HG02588 (cell line): ENCODE measurements around the gene DMRT1.
A peak's percentile ranks its signal among the peaks of the same experiment; 100 is the strongest.
"Not testable (repeated sequence)": the region's sequence is repeated elsewhere in the genome, so short reads cannot be mapped to it uniquely, and the experiment has no call there.

Experiments
- ATAC-seq: cut with Tn5 transposase; IDR thresholded peaks from one replicate; pipeline ENCODE4 v1.9.1; 2021; ENCODE audit warnings: mild to moderate bottlenecking, moderate library complexity; ENCODE audit not compliant: unreplicated experiment

DMRT1 gene

DNA sequence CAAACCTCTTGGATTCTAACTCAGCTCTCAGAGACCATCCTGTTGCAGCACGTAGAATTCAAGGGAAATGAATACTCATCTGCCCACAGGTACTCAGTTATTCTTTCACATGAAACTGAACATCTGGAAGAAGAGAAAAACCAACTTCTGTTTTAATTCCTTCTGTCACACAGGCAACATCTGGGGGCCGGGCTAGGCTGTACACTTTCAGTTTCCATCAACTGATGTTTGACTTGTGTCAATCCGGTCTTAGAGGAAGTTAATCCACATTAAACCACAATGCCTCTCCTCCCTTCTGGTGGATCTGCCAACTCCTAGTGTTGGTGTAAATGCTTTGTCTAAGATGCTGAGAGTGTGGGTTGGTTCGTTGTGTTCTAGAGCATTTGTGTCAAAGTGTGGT, 152.5 kb downstream of the DMRT1 start:
- no peak for ATAC-seq

DNA sequence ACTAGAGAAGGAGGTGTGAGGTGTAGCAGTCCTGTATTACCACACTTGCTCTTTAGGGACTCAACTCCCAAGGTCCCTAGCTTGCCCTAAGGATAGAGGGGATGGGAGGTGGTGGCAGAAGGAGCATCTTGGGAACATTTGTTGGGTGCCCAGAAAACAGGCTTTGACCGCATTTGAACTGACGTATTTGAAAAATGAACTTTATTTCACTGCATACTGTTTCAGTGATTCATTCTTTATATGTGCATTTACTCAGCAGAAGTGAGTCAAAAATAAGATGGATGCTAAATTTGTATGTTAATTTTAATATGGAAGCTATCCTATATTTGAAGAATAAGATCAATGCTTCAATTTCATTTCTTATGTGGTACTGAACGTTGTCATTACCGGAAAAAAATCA, 153.7 kb downstream of the DMRT1 start:
- no peak for ATAC-seq

DNA sequence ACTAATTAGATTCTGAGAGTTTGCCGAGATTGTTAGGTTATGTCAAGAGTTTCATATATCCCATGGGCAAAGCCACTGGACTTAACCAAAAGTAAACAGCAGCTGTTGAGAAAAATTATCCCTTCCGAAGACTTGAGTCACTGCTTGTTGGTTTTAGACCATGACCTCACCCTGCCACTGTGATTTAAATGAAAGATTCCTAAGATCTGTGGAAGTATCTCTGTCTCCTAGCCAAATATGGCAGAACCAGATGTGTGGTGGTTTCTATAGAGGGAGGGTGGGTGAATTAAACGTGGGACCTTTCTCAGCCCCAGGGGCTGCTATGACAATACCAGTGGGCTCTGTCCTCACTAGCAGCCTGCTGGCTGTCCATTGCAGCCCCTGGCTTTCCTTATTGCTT, 154.3 kb downstream of the DMRT1 start:
- no peak for ATAC-seq

DNA sequence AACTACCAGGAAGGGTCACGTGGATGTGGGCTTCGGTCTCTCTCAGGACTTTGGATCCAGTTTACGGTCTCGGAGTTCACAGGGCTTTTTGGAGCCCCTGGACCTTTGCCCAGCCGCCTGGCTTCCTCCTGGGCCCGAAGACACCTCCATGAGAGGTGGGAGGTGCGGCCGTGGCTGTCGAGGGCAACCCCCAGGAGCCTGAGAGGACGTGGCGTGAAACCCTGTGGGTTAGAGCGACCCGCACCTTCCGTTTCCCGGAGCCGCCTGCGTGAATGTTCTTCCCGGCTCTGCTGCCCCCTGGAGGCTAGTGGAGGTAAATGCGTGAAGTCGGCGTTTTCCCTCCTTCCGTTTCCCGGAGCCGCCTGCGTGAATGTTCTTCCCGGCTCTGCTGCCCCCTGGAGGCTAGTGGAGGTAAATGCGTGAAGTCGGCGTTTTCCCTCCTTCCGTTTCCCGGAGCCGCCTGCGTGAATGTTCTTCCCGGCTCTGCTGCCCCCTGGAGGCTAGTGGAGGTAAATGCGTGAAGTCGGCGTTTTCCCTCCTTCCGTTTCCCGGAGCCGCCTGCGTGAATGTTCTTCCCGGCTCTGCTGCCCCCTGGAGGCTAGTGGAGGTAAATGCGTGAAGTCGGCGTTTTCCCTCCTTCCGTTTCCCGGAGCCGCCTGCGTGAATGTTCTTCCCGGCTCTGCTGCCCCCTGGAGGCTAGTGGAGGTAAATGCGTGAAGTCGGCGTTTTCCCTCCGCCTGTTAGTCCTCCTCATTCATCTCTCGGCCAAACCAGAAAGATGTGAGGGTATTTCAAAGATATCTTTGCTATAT, 157.0 kb downstream of the DMRT1 start:
- ATAC-seq = not testable (repeated sequence)

DNA sequence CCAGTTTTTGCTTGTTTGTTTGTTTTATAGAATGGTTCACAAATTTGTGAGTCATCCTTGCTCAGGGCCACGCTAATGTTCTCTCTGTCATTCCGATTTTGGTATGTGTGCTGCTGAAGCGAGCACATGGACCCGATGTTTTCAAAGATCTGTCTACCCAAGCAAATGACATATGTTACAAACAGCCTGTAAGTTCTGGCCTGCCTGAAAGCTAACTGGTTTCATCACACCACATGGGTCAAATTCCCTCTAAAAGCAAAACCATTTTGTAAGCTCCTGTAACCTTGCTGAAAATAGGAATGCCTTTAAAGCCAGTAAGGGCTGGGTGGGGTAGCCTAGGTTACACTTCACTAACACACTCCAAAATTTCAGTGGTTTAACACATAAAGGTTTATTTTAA, 160.3 kb downstream of the DMRT1 start:
- no peak for ATAC-seq

DNA sequence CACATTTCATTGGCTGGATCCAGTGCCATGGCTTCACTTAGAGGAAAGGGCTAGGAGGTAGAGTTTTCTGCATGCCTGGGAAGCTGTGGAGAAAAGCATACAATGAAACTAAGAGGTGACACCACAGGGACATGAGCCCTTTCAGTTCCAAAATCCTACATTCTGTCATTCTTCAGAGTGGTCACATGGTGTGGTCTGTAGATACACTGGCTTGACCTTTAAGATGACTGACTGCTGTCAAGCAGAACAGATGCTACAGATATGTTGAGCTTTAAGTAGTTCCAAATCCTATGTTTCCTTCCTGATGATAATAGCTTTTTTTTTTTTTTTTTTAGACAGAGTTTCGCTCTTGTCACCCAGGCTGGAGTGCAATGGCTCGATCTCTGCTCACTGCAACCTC, 161.2 kb downstream of the DMRT1 start:
- no peak for ATAC-seq

DNA sequence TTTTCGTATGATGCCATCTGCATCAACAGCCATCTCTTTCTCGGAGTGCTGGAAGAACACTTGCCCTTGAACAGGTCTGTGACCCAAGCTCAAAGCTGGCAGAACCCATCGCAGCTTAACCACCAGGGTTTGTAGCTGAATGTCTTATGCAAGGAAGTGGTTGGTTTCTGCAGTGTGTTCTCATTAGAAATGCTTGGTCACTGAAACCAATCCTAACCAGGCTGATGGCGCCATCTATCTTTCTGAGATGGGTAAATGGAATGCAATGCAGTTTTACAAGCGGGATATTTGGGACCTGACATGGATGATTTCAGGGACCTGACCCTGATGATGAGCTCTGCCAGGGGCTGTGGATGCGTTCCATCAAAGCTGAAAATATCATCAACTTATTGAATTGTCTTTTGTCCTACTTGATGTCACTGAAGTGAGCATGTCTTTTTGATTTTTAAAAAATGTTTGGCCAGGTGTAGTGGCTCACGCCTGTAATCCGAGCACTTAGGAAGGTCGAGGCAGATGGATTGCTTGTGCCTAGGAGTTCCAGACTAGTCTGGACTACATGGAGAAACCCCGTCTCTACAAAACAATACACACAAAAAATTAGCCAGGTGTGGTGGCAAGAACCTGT, 163.7 kb downstream of the DMRT1 start:
- ATAC-seq = no peak

DNA sequence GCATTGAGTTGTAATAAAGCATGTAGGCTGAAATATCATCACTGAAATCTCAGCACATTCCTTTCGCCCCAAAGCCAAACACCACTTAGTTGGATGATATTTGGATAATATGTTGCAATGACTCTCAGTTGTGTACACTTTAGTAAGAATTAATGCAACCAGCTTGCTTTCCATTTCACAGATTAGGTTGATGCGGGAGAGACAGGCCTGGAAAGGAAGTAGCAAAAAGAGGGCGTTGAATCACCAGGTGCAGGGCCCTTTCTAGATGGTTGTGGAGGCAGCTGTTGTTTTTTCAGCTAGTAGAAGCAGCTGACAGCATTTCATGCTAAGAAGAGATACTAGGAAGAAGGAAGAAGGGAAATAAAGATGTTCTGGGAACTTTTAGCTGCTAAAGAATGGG, 165.8 kb downstream of the DMRT1 start:
- no peak for ATAC-seq

DNA sequence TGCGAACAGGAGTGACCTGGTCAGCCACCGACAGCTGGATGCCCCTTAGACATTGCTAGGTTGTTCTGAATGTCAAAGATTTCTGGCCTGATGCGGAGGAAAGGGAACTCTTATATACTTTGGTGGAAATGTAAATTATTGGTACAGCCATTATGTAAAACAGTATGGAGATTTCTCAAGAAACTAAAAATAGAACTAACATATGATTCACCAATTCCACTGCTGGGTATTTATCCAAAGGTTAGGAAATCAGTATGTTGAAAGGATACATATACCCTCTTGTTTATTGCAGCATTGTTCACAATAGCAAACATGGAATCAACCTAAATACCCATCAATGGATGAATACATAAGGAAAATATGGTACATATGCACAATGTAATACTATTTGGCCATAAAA, 166.7 kb downstream of the DMRT1 start:
- no peak for ATAC-seq

DNA sequence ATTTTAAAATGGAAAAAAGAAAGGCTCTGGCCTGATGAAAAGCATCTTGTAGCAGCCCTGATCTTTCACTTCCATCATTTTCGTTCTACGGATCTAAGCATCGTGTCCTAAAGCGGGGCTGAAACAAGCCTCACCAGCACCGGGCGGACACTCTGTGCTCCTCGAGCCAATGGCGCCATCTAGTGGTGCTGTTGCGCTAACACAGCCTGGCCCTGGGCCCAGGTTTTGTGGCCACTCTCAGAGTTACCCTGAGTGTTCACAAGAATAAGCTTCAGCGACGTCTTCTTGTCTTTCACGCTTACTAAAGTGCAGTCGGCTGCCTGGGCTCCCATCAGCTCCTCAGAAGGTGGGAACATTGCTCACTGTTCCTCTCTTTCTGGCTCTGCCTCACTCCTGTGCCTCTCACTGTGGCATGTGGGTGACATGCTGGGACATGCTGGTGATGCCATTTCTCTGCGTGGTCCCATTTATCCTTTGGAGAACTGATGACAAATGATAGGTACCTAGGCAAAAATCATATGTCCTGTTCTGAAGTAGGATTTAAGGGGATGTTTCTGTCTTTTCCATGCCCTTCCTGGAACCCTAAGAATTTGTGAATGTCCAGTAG, 167.7 kb downstream of the DMRT1 start:
- peak; percentile 94 for ATAC-seq

DNA sequence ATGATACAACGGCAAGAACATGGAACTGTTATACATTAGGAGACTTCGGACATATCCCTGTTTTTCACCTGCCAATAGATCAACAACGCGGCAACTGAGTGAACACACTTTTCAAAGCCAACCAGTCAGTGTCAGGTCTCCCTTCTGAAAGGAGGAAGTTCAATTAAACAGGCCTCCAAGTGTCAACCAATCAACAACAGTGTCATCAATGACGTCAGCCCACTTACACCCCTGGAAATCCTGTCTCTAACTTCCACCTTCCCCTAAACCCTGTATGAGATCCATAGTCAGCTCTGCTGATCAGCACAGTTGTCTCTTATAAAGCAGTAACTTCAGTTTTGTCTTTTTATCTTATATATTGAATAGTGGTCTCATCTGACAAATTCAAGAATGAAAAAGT, 171.5 kb downstream of the DMRT1 start:
- no peak for ATAC-seq

DNA sequence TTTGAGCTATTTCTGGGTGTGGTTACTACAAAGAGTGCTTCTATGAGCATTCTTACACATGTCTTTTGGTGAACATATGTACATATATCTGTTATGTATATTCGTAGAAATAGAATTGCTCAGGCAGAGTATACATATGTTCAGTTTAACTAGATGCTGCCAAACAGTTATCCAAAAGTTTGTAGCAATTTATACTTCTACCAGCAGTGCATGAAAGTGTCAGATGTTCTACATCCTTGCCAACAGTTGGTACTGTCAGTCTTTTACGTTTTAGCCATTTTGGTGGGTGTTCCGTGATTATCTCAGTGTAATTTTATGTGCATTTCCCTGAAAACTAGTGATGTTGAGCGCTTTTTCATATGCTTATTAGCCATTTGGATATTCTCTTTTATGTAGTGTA, 172.7 kb downstream of the DMRT1 start:
- no peak for ATAC-seq

DNA sequence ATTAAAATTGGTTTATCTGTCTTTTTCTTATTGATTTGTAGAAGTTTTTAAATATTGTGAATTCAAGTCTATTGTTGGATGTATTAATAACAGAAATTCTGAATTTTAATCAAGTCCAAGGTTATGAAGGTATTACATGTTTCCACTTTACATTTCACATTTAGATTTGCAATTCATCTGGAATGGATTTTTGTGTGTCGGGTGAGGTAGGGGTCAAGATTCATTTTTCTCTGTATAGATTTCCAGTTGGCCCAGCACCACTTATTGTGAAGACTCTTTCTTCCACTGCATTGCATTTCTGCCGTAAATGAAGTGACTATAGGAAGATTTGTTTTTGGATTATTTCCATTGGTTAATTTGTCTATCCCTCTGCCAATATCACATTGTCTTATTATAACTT, 173.1 kb downstream of the DMRT1 start:
- ATAC-seq = no peak

DNA sequence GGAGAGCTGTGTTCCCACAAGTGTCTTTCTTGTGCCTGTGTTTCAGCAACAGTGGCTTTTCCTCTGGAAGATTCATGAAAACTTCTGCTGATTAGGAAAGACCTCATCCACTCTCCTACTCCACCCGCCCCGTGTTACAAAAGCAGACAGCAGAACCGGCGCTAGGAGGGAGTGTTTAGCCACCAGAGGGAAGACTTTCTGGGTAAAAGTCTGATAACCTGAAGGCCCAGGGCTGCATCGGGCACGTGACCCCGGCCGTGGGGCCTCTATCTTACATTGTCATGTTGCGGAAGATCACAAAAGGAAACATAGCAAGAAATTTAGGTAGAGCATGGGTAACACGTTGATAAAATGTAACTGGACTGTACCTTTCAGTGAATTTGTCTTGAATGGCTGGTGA, 176.6 kb downstream of the DMRT1 start:
- ATAC-seq = no peak
